Measurements from ENCODE around the gene SS18.
"Not testable (repeated sequence)": the region's sequence is repeated elsewhere in the genome, so short reads cannot be mapped to it uniquely, and the experiment has no call there.

Gene SS18, protein sequence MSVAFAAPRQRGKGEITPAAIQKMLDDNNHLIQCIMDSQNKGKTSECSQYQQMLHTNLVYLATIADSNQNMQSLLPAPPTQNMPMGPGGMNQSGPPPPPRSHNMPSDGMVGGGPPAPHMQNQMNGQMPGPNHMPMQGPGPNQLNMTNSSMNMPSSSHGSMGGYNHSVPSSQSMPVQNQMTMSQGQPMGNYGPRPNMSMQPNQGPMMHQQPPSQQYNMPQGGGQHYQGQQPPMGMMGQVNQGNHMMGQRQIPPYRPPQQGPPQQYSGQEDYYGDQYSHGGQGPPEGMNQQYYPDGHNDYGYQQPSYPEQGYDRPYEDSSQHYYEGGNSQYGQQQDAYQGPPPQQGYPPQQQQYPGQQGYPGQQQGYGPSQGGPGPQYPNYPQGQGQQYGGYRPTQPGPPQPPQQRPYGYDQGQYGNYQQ

DNA sequence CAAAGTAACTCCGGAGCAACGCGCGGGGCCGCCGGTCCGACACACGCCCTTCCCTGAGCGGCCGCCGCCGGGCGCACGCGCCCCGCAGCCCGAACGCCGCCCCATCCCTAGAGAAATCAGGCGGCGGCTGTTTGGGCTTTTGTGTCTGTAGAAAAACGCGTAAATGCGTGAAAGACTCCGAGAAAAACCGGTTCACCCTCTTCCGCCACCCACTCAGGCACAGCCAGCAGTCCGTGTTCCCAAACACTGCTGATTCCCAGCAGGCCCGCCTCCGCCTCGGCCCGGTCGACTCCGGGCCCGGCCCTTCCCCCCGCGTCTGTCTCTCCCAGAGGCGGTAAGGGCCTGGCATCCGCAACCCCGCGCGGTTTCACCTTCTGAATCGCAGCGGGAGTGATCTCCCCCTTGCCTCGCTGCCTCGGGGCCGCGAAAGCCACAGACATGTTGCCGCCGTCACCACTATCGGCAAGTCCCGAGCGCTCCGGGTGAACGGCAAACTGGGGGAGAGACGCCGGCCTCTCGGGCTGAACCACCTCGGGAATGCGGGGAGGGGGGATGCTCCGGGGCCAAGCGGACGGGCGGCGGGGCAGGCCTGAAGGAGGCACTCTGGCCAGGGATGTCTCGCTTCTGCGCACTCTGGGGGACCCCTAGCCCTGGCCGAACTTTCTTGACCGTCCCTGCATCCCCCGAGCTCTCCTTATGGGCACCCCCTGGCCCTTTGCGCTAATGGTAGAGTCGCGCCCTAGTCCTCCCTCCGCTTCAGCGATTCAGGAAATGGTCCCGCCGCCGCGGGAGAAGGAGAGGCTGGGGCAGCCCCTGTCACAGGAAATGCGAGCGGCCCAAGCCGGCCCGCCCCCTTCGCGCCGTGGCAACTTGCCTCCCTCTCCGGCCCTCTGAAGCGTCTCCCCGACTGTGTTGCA, at the start of gene SS18:
SS18 (minus strand) TSS at position 484 of the 917 bp plus-strand sequence; CDS start at position 440, 44 bp downstream.
- POLR2A ChIA-PET = interaction anchor here (1.0 to 1.5 kb wide), 2 partner anchors 20 to 37 kb away, joined by 3 to 4 read pairs; no protein-coding TSS in a partner anchor
- peak within 1 kb of the TSS; percentile 92 for H3K4me3 ChIP-seq (ENCODE audit: low read depth, low read length)
- peak; percentile 57 for DNase-seq (ENCODE audit: low read depth, low spot score)
- CTCF ChIA-PET = no interaction called here
- TF ChIP-seq, protein P1, sequence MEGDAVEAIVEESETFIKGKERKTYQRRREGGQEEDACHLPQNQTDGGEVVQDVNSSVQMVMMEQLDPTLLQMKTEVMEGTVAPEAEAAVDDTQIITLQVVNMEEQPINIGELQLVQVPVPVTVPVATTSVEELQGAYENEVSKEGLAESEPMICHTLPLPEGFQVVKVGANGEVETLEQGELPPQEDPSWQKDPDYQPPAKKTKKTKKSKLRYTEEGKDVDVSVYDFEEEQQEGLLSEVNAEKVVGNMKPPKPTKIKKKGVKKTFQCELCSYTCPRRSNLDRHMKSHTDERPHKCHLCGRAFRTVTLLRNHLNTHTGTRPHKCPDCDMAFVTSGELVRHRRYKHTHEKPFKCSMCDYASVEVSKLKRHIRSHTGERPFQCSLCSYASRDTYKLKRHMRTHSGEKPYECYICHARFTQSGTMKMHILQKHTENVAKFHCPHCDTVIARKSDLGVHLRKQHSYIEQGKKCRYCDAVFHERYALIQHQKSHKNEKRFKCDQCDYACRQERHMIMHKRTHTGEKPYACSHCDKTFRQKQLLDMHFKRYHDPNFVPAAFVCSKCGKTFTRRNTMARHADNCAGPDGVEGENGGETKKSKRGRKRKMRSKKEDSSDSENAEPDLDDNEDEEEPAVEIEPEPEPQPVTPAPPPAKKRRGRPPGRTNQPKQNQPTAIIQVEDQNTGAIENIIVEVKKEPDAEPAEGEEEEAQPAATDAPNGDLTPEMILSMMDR (IDR thresholded peaks at IDR 0.05; ENCODE audit: insufficient read depth, low read length, missing control alignments) = no peak

DNA sequence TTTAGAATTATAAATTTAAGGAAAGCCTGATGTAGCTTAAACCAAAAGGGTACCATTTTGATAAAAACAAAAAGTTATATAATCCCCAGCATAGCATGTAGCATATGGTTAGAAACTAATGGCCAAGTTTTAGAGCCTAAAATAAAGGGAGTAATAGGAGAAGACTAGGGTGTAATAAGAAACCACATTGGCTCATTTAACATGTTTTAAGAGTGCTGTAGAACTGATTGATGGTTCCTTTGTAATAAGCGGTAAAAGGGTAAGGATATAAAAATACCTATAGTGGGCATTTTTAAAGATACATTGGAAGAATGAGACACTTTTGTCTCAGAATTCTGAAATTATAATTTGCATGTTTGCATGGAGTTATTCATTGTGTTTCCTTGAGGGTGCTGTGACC, 45.1 kb upstream of the SS18 start:
- no peak for DNase-seq (ENCODE audit: low read depth, low spot score)
- TF ChIP-seq, protein P1 (IDR thresholded peaks at IDR 0.05; ENCODE audit: insufficient read depth, low read length, missing control alignments) = no peak
- ChIA-PET POLR2A (no interaction called here), CTCF (no interaction called here)
- no peak overlapping the region for H3K4me3 ChIP-seq (ENCODE audit: low read depth, low read length)

DNA sequence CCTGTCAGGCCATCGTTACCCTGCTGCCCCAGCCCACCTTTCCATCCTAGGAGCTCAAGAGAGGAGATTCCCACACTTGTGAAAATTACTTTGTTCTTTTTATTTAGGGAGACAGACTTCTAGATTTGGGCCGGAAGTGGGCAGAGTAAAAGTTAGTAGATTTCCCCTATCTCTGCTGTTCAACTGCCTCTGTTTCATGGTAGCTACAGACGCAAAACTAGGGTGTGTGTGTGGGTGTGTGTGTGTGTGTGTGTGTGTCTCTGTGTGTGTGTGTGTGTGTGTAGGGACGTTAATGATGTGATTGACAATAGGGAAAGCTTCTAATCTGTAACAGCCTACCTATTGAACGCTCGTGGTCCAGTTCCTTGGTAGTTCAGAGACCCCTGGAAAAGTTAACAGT, 43.7 kb upstream of the SS18 start:
- DNase-seq (ENCODE audit: low read depth, low spot score) = no peak
- H3K4me3 ChIP-seq (ENCODE audit: low read depth, low read length) = peak overlapping the region; percentile 42; the same call in 1 of the 2 replicates
- ChIA-PET POLR2A (interaction anchor here (0.6 kb wide), 1 partner anchor 920 kb away, joined by 3 read pairs; no protein-coding TSS in a partner anchor), CTCF (no interaction called here)
- TF ChIP-seq, protein P1 (IDR thresholded peaks at IDR 0.05; ENCODE audit: insufficient read depth, low read length, missing control alignments) = no peak

DNA sequence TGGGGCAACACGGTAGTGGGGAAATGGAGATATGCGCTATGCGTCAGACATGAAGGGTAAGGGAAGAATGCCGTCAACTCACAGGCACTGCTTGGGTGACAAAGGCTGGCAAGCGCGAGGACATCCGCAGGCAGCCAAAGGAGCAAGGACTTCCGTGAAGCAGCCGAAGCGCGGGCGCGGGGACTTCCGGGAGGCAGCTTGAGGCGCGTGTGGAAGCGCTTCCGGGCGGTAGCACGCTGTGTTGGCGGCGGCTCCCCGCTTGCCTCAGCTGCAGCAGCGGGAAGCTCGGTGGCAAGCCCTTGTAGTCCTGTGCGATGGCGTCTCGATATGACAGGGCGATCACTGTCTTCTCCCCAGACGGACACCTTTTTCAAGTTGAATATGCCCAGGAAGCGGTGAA, 43.2 kb upstream of the SS18 start, which contains the start of gene PSMA8:
PSMA8 (plus strand) TSS at position 218 of the 400 bp plus-strand sequence; CDS start at position 315, 97 bp downstream.
- peak within 1 kb of the TSS; percentile 42 for H3K4me3 ChIP-seq (ENCODE audit: low read depth, low read length)
- TF ChIP-seq, protein P1 (IDR thresholded peaks at IDR 0.05; ENCODE audit: insufficient read depth, low read length, missing control alignments) = no peak
- no peak for DNase-seq (ENCODE audit: low read depth, low spot score)
- ChIA-PET CTCF (no interaction called here), POLR2A (no interaction called here)

DNA sequence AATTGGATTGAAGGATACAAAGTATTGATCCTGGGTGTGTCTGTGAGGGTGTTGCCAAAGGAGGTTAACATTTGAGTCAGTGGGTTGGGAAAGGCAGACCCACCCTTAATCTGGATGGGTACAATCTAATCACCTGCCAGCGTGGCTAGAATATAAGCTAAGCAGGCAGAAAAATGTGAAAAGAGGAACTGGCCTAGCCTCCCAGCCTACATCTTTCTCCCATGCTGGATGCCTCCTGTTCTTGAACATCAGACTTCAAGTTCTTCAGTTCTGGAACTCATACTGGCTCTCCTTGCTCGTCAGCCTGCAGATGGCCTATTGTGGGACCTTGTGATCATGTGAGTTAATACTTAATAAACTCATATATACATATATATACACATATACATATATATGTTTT, 37.8 kb upstream of the SS18 start:
- DNase-seq (ENCODE audit: low read depth, low spot score); CTCF ChIA-PET; H3K4me3 ChIP-seq (ENCODE audit: low read depth, low read length); POLR2A ChIA-PET: not testable (repeated sequence)

DNA sequence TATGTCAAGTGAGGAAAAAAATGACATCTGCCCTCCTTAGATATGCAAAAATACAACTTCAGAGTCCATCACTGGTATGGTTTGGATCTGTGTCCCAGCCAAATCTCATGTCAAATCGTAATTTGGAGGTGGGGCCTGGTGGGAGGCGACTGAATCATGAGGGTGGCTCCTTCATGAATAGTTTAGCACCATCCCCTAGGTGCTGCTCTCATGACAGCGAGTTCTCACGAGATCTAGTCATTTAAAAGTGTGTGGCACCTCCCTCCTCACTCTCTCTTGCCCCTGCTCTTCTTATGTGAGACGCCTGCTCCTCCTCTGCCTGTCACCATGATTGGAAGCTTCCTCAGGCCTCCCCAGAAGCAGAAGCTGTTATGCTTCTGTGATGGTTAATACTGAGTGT, 37.4 kb upstream of the SS18 start:
- CTCF ChIA-PET = no interaction called here
- POLR2A ChIA-PET = interaction anchor here (1.0 kb wide), 1 partner anchor 37 kb away, joined by 4 read pairs; the partner anchor contains the start of gene SS18
- H3K4me3 ChIP-seq (ENCODE audit: low read depth, low read length) = no peak overlapping the region
- TF ChIP-seq, protein P1 (IDR thresholded peaks at IDR 0.05; ENCODE audit: insufficient read depth, low read length, missing control alignments) = no peak
- no peak for DNase-seq (ENCODE audit: low read depth, low spot score)

DNA sequence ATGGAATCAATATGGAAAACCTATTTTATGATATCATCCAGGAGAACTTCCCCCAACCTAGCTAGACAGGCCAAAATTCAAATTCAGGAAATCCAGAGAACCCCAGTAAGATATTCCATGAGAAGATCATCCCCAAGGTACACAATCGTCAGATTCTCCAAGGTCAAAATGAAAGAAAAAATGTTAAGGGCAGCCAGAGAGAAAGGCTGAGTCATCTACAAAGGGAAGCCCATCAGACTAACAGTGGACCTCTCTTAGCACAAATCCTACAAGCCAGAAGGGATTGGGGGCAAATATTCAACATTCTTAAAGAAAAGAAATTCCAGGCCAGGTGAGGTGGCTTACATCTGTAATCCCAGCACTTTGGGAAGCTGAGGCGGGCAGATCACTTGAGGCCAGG, 31.6 kb upstream of the SS18 start:
- CTCF ChIA-PET; POLR2A ChIA-PET; DNase-seq (ENCODE audit: low read depth, low spot score); H3K4me3 ChIP-seq (ENCODE audit: low read depth, low read length): not testable (repeated sequence)
